Osteocyte (in vitro differentiated cells): ENCODE data around the gene NCR2. TPM values are rescaled to one million over a fixed set of nuclear protein-coding genes. Genes with fewer than 3 reads are reported as not detected.

Experiments
- DNase-seq: peaks from one replicate; pipeline ENCODE4 v3.0.0; 2021; ENCODE audit warnings: mixed read lengths; ENCODE audit not compliant: unreplicated experiment; ENCODE audit errors: extremely low spot score
- H3K27ac Mint-ChIP-seq: one replicate; pipeline ENCODE4 v1.8.0; 2021; ENCODE audit warnings: mild to moderate bottlenecking, mixed read lengths; ENCODE audit not compliant: unreplicated experiment
- H3K27me3 Mint-ChIP-seq: one replicate; pipeline ENCODE4 v1.8.0; 2021; ENCODE audit warnings: mixed read lengths; ENCODE audit not compliant: unreplicated experiment
- H3K36me3 Mint-ChIP-seq: one replicate; pipeline ENCODE4 v1.8.0; 2021; ENCODE audit warnings: mixed read lengths; ENCODE audit not compliant: unreplicated experiment
- H3K4me1 Mint-ChIP-seq: one replicate; pipeline ENCODE4 v1.8.0; 2021; ENCODE audit warnings: mixed read lengths; ENCODE audit not compliant: unreplicated experiment
- H3K4me3 Mint-ChIP-seq: one replicate; pipeline ENCODE4 v1.8.0; 2021; ENCODE audit warnings: mild to moderate bottlenecking, moderate library complexity, mixed read lengths; ENCODE audit not compliant: unreplicated experiment
- H3K9me3 Mint-ChIP-seq: one replicate; pipeline ENCODE4 v1.8.0; 2021; ENCODE audit warnings: mixed read lengths; ENCODE audit not compliant: unreplicated experiment
- CTCF ChIP-seq: fragments of 200-600 bp; sonication (generic); IDR thresholded peaks from 2 replicates; pipeline ENCODE4 v1.5.0; 2021; ENCODE audit warnings: antibody characterized with exemption, mild to moderate bottlenecking, moderate library complexity
- total RNA-seq: library from RNA; stranded (reverse); gene quantifications from 2 replicates; pipeline ENCODE4 v1.2.1, GENCODE V29; 2021

Gene NCR2
- total RNA-seq, 1 donor from 2014 or later: not detected

- no peak overlapping the region for H3K27ac Mint-ChIP-seq
- no peak for TF ChIP-seq CTCF
- no peaks in the 10 kb centered on the region for H3K4me1 Mint-ChIP-seq
- H3K4me3 Mint-ChIP-seq: no peak overlapping the region
- peak; percentile 6 for DNase-seq
- H3K36me3 Mint-ChIP-seq: no peaks in the 10 kb centered on the region
- peaks cover 73% of the 10 kb centered on the region for H3K27me3 Mint-ChIP-seq
- peaks cover 19% of the 10 kb centered on the region for H3K9me3 Mint-ChIP-seq
Measured at GRCh38 chr6:41356825-41357224, 21.4 kb downstream of the NCR2 start.

GRCh38 chr6:41358503-41358902 lies 23.1 kb downstream of the NCR2 start:
- Mint-ChIP-seq H3K27me3 (peaks cover 67% of the 10 kb centered on the region), H3K9me3 (peaks cover 22% of the 10 kb centered on the region), H3K36me3 (no peaks in the 10 kb centered on the region)

GRCh38 chr6:41359617-41360313 lies 24.4 kb downstream of the NCR2 start:
- DNase-seq: peak; percentile 51
- H3K4me3 Mint-ChIP-seq: no peak overlapping the region
- peaks cover 22% of the 10 kb centered on the region for H3K9me3 Mint-ChIP-seq
- H3K27ac Mint-ChIP-seq: no peak overlapping the region
- H3K4me1 Mint-ChIP-seq: no peaks in the 10 kb centered on the region
- no peak for TF ChIP-seq CTCF
- no peaks in the 10 kb centered on the region for H3K36me3 Mint-ChIP-seq
- peaks cover 67% of the 10 kb centered on the region for H3K27me3 Mint-ChIP-seq

More at GRCh38 chr6:41358503-41358902, 23.1 kb downstream of the NCR2 start:
- peak; percentile 30 for DNase-seq
- no peak for TF ChIP-seq CTCF
- H3K4me3 Mint-ChIP-seq: no peak overlapping the region
- no peaks in the 10 kb centered on the region for H3K4me1 Mint-ChIP-seq
- H3K27ac Mint-ChIP-seq: no peak overlapping the region

GRCh38 chr6:41360314-41360685 lies 24.9 kb downstream of the NCR2 start:
- TF ChIP-seq CTCF: no peak
- Mint-ChIP-seq H3K27ac (no peak overlapping the region), H3K36me3 (no peaks in the 10 kb centered on the region)

GRCh38 chr6:41366150-41366549 lies 30.7 kb downstream of the NCR2 start:
- Mint-ChIP-seq H3K4me1 (peaks cover 13% of the 10 kb centered on the region), H3K9me3 (peaks cover 9% of the 10 kb centered on the region), H3K27ac (no peak overlapping the region), H3K27me3 (peaks cover 64% of the 10 kb centered on the region), H3K36me3 (no peaks in the 10 kb centered on the region), H3K4me3 (no peak overlapping the region)
- TF ChIP-seq CTCF: no peak
- no peak for DNase-seq

More at GRCh38 chr6:41360314-41360685, 24.9 kb downstream of the NCR2 start:
- Mint-ChIP-seq H3K27me3 (peaks cover 65% of the 10 kb centered on the region), H3K4me1 (no peaks in the 10 kb centered on the region), H3K9me3 (peaks cover 22% of the 10 kb centered on the region), H3K4me3 (no peak overlapping the region)
- peak; percentile 57 for DNase-seq
